T47D (cell line): ENCODE results near the gene EAPP.
A peak's percentile ranks its signal among the peaks of the same experiment; 100 is the strongest.
"Not testable (repeated sequence)": the region's sequence is repeated elsewhere in the genome, so short reads cannot be mapped to it uniquely, and the experiment has no call there.

Experiments
- DNase-seq, 2 experiments: peaks; one replicate each; pipeline versions ENCODE4 v3.0.0 to v3.0.0-alpha.2; 2011 to 2012; ENCODE audit warnings: low read depth in 1 of 2, low spot score in 1 of 2
- JUND ChIP-seq: IDR thresholded peaks from 2 replicates; pipeline ENCODE4 v1.6.1; 2012; ENCODE audit warnings: low read depth
- in situ Hi-C: cut with HindIII; loops from 2 replicates; pipeline ENCODE4 v1.10.0; 2016; ENCODE audit warnings: low sequenced_read_pairs, low pct_unique_long_range_greater_than_20kb

EAPP gene

GRCh38 chr14:34484726-34485125 lies 54.8 kb downstream of the EAPP start:
- no peak for DNase-seq
- in situ Hi-C loops = no loop called here
- no peak for TF ChIP-seq JUND

GRCh38 chr14:34482463-34482862 lies 57.0 kb downstream of the EAPP start:
- in situ Hi-C loops = no loop called here
- no peak for TF ChIP-seq JUND
- DNase-seq = peak in 1 of 2 experiments; percentile 34

GRCh38 chr14:34479694-34480093 lies 59.8 kb downstream of the EAPP start:
- in situ Hi-C loops = no loop called here
- no peak for TF ChIP-seq JUND
- DNase-seq = no peak

- in situ Hi-C loops = no loop called here
- DNase-seq = no peak
- TF ChIP-seq JUND = no peak
Observed at GRCh38 chr14:34478261-34478660, 61.2 kb downstream of the EAPP start.

- DNase-seq, in situ Hi-C loops: not testable (repeated sequence)
Observed at GRCh38 chr14:34476036-34476435, 63.5 kb downstream of the EAPP start.

- in situ Hi-C loops = no loop called here
- TF ChIP-seq JUND = no peak
- DNase-seq = no peak
Observed at GRCh38 chr14:34475163-34475562, 64.3 kb downstream of the EAPP start.

GRCh38 chr14:34474187-34474679 lies 65.3 kb downstream of the EAPP start:
- TF ChIP-seq JUND = no peak
- in situ Hi-C loops = no loop called here
- DNase-seq = no peak

- no peak for TF ChIP-seq JUND
- no peak for DNase-seq
- in situ Hi-C loops = no loop called here
Observed at GRCh38 chr14:34472706-34473279, 66.7 kb downstream of the EAPP start.

GRCh38 chr14:34470319-34470718 lies 69.2 kb downstream of the EAPP start:
- no peak for TF ChIP-seq JUND
- no peak for DNase-seq
- in situ Hi-C loops = no loop called here

- in situ Hi-C loops = no loop called here
- TF ChIP-seq JUND = no peak
- DNase-seq = no peak
Observed at GRCh38 chr14:34466691-34467090, 72.8 kb downstream of the EAPP start.
